HEK293T (cell line): ENCODE results near the gene ASB10.

Experiments used
- ARNT ChIP-seq: fragments of 450-650 bp; IDR thresholded peaks from 2 replicates; pipeline ENCODE4 v1.6.1; 2017; ENCODE audit warnings: mild to moderate bottlenecking
- BHLHE40 ChIP-seq: fragments of 450-650 bp; IDR thresholded peaks from 2 replicates; pipeline ENCODE4 v1.6.1; 2016; ENCODE audit warnings: mild to moderate bottlenecking, moderate library complexity, borderline replicate concordance
- CTBP1 ChIP-seq: fragments of 450-650 bp; IDR thresholded peaks from 2 replicates; pipeline ENCODE4 v1.6.1; 2016; ENCODE audit warnings: borderline replicate concordance
- ELF4 ChIP-seq: fragments of 450-650 bp; IDR thresholded peaks from 2 replicates; pipeline ENCODE4 v1.6.1; 2017; ENCODE audit warnings: antibody characterized with exemption
- FOXK2 ChIP-seq: fragments of 450-650 bp; IDR thresholded peaks from 2 replicates; pipeline ENCODE4 v1.6.1; 2016; ENCODE audit warnings: mild to moderate bottlenecking
- FOXM1 ChIP-seq: fragments of 450-650 bp; IDR thresholded peaks from 2 replicates; pipeline ENCODE4 v1.6.1; 2017; ENCODE audit warnings: mild to moderate bottlenecking, borderline replicate concordance
- HDGF ChIP-seq: fragments of 450-650 bp; IDR thresholded peaks from 2 replicates; pipeline ENCODE4 v1.6.1; 2017; ENCODE audit warnings: antibody characterized with exemption, borderline replicate concordance
- L3MBTL2 ChIP-seq: fragments of 450-650 bp; conservative IDR thresholded peaks from 2 replicates; pipeline ENCODE4 v1.6.1; 2016; ENCODE audit warnings: mild to moderate bottlenecking
- PKNOX1 ChIP-seq: fragments of 450-650 bp; IDR thresholded peaks from 2 replicates; pipeline ENCODE4 v1.6.1; 2016
- SP1 ChIP-seq: fragments of 450-650 bp; IDR thresholded peaks from 2 replicates; pipeline ENCODE4 v1.6.1; 2017
- SUZ12 ChIP-seq: fragments of 450-650 bp; IDR thresholded peaks from 2 replicates; pipeline ENCODE4 v1.6.1; 2016; ENCODE audit warnings: mild to moderate bottlenecking
- ZNF384 ChIP-seq: fragments of 450-650 bp; IDR thresholded peaks from 2 replicates; pipeline ENCODE4 v1.6.1; 2016

DNA sequence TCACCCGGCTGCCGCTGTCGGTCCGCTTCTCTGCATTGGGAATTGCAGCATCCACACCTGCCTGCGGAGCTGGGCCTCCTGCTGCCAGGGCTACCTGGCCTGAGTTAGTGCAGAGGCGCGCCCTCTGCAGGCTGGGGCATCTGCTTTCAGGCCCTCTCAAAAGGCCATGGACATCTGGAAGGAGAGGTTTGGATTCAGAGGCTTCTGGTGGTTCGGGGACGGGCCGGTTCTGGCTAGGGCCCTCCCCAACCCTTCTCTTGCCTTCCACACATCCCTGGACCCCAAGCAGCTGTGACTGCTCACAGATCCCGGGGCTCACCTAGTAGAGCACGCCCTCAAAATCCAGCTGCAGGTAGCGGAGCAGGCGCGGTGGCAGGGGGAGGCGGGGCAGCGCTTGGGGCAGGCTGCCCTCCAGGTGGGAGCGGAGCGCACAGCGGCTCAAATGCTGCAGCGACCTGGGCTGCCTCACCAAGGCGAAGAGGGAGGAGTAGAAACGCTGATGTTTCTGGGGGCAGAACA, 11.2 kb downstream of the ASB10 start:
- TF ChIP-seq SP1 (no peak), BHLHE40 (no peak), ELF4 (no peak), ZNF384 (no peak), SUZ12 (no peak), FOXM1 (no peak), HDGF (no peak), FOXK2 (no peak), PKNOX1 (no peak), L3MBTL2 (no peak), CTBP1 (no peak), ARNT (no peak)
